Measurements from ENCODE around the gene JAM3.

The JAM3 gene

GRCh38 chr11:134154441-134154840, 85.6 kb downstream of the JAM3 start:
- no peak overlapping the region for H3K4me3 ChIP-seq (ENCODE audit: low read depth in 1 of 2, low read length in 2 of 2)
- H3K9ac ChIP-seq (ENCODE audit: low read depth, low read length), result no peak overlapping the region
- DNase-seq (no peak), ATAC-seq (ENCODE audit: insufficient read depth, low read depth) (no peak)
- no peaks in the 10 kb centered on the region for H3K9me3 ChIP-seq (ENCODE audit: insufficient read depth, low read length, severe bottlenecking)
- TF ChIP-seq CTCF (IDR thresholded peaks at IDR 0.05; ENCODE audit: borderline replicate concordance, extremely low read depth, low read length, poor library complexity, severe bottlenecking), result no peak
- TF ChIP-seq EZH2 (IDR thresholded peaks at IDR 0.05; ENCODE audit: borderline replicate concordance, low read depth, low read length, severe bottlenecking), result no peak
- H3K27ac ChIP-seq (ENCODE audit: low read length), result no peak overlapping the region
- no peak overlapping the region for H2AFZ ChIP-seq (ENCODE audit: low read depth, low read length)
- no peaks in the 10 kb centered on the region for H3K4me1 ChIP-seq (ENCODE audit: insufficient read depth, low read length)
- peaks cover 11% of the 10 kb centered on the region for H4K20me1 ChIP-seq (ENCODE audit: insufficient read depth, low read length)
- no peaks in the 10 kb centered on the region for H3K79me2 ChIP-seq (ENCODE audit: insufficient read depth, low read length)
- no peaks in the 10 kb centered on the region for H3K27me3 ChIP-seq (ENCODE audit: insufficient read depth, low read length, poor library complexity)
- H3K36me3 ChIP-seq (ENCODE audit: insufficient read depth, low read length), result peaks cover 98% of the 10 kb centered on the region
- H3K4me2 ChIP-seq (ENCODE audit: insufficient read depth, low read length), result no peak overlapping the region

DNA sequence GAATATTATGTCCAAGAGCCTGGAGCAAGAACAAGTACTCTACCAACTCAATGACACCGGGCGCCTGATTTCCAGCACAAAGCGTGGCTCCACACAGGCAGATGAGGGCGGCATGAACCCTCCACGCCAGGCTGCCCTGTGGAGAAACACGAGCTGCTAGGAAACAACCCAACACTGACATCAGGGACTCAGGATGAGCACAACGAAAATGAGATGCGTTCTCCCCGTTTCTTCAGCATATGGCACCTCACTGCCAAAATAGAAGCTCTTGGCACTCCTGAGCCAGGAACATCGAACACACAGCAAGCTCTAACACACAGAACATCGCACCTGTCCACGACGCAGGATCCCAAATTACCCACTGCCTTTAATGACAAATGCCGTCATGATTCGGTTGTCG, 86.6 kb downstream of the JAM3 start:
- Histone ChIP-seq H3K9me3 (ENCODE audit: insufficient read depth, low read length, severe bottlenecking) (no peaks in the 10 kb centered on the region), H3K27ac (ENCODE audit: low read length) (no peak overlapping the region), H3K79me2 (ENCODE audit: insufficient read depth, low read length) (no peaks in the 10 kb centered on the region), H4K20me1 (ENCODE audit: insufficient read depth, low read length) (peaks cover 11% of the 10 kb centered on the region), H3K4me2 (ENCODE audit: insufficient read depth, low read length) (no peak overlapping the region), H2AFZ (ENCODE audit: low read depth, low read length) (no peak overlapping the region), H3K4me1 (ENCODE audit: insufficient read depth, low read length) (no peaks in the 10 kb centered on the region), H3K36me3 (ENCODE audit: insufficient read depth, low read length) (peaks cover 98% of the 10 kb centered on the region), H3K27me3 (ENCODE audit: insufficient read depth, low read length, poor library complexity) (no peaks in the 10 kb centered on the region), H3K4me3 (ENCODE audit: low read depth in 1 of 2, low read length in 2 of 2) (no peak overlapping the region), H3K9ac (ENCODE audit: low read depth, low read length) (no peak overlapping the region)
- DNase-seq (no peak), ATAC-seq (ENCODE audit: insufficient read depth, low read depth) (no peak)
- TF ChIP-seq CTCF (IDR thresholded peaks at IDR 0.05; ENCODE audit: borderline replicate concordance, extremely low read depth, low read length, poor library complexity, severe bottlenecking) (no peak), EZH2 (IDR thresholded peaks at IDR 0.05; ENCODE audit: borderline replicate concordance, low read depth, low read length, severe bottlenecking) (no peak)

DNA sequence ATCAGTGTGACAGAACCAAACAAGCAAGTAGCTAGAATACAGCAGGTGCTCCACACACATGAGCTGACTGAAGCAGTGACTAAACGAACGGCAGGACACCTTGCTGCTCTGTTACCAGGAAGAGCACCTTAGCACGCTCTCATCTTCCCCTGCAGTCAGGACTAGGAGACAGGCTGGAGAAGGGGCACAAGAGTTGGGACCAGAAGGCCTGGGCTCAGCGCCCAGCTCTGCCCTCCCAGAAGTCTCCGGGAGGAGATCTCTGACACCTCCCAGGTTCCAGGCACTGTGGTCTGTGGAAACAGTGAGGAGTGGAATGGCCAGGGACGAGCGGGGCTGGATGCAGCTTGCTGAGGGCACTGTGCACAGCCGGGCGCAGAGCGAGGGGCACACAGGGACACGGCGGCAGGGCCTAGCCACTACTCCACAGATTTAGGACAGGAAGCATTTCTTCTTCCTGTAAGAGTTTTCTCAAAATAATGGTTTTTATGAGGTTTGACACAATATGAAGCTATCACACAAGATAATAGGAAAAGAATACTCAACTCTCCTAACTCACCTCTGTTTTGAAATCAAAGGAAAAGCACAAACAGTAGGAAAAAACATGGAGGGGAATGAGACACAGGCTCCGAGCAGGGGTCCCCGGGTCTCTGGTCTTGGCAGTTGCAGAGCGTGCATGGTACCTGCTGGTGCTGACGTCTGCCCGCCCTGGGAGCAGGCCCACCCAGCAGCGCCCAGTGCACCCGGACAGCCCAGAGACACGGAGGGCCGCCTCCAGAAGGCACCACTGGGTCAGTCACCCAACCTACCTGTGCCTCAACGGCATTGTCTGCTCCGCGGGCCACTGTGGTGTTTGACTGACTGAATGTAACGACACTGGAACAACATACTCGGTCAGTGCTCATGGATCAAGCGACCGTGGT, 87.3 kb downstream of the JAM3 start:
- DNase-seq (no peak), ATAC-seq (ENCODE audit: insufficient read depth, low read depth) (no peak)
- H3K4me2 ChIP-seq (ENCODE audit: insufficient read depth, low read length), result no peak overlapping the region
- H4K20me1 ChIP-seq (ENCODE audit: insufficient read depth, low read length), result peaks cover 11% of the 10 kb centered on the region
- H2AFZ ChIP-seq (ENCODE audit: low read depth, low read length), result no peak overlapping the region
- no peak overlapping the region for H3K4me3 ChIP-seq (ENCODE audit: low read depth in 1 of 2, low read length in 2 of 2)
- H3K79me2 ChIP-seq (ENCODE audit: insufficient read depth, low read length), result no peaks in the 10 kb centered on the region
- peaks cover 97% of the 10 kb centered on the region for H3K36me3 ChIP-seq (ENCODE audit: insufficient read depth, low read length)
- H3K27me3 ChIP-seq (ENCODE audit: insufficient read depth, low read length, poor library complexity), result no peaks in the 10 kb centered on the region
- no peaks in the 10 kb centered on the region for H3K9me3 ChIP-seq (ENCODE audit: insufficient read depth, low read length, severe bottlenecking)
- H3K4me1 ChIP-seq (ENCODE audit: insufficient read depth, low read length), result no peaks in the 10 kb centered on the region
- no peak overlapping the region for H3K27ac ChIP-seq (ENCODE audit: low read length)
- H3K9ac ChIP-seq (ENCODE audit: low read depth, low read length), result no peak overlapping the region
- TF ChIP-seq CTCF (IDR thresholded peaks at IDR 0.05; ENCODE audit: borderline replicate concordance, extremely low read depth, low read length, poor library complexity, severe bottlenecking), result no peak
- no peak for TF ChIP-seq EZH2 (IDR thresholded peaks at IDR 0.05; ENCODE audit: borderline replicate concordance, low read depth, low read length, severe bottlenecking)
